Epithelial cell of prostate (primary cell): ENCODE data around the gene SNX33.

Experiments used
- DNase-seq: peaks from one replicate; pipeline ENCODE4 v3.0.0-alpha.2; 2011; ENCODE audit warnings: low read depth, low spot score
- H3K27ac ChIP-seq: fragments of 450-650 bp; 2 replicates; pipeline ENCODE4 v1.5.1; 2017; ENCODE audit warnings: mild to moderate bottlenecking

SNX33 gene

GRCh38 chr15:75659928-75660645 is 12.4 kb downstream of the SNX33 start:
- no peak for DNase-seq
- peak overlapping the region; percentile 98 for H3K27ac ChIP-seq

GRCh38 chr15:75661100-75661755 is 13.5 kb downstream of the SNX33 start:
- H3K27ac ChIP-seq = peak overlapping the region; percentile 98
- DNase-seq = peak; percentile 80

- no peak for DNase-seq
- H3K27ac ChIP-seq = peak overlapping the region; percentile 98
Observed at GRCh38 chr15:75661756-75662140, 14.0 kb downstream of the SNX33 start.

- no peak for DNase-seq
- H3K27ac ChIP-seq = peak overlapping the region; percentile 98
Observed at GRCh38 chr15:75662823-75663519, 15.3 kb downstream of the SNX33 start.

- peak overlapping the region; percentile 98 for H3K27ac ChIP-seq
- DNase-seq = no peak
Observed at GRCh38 chr15:75663931-75664421, 16.3 kb downstream of the SNX33 start.

GRCh38 chr15:75666823-75667501 is 19.2 kb downstream of the SNX33 start:
- DNase-seq = peak; percentile 99
- peak overlapping the region; percentile 98 for H3K27ac ChIP-seq

GRCh38 chr15:75669191-75669878 is 21.6 kb downstream of the SNX33 start:
- peak overlapping the region; percentile 98 for H3K27ac ChIP-seq
- DNase-seq = peak; percentile 97

- no peak for DNase-seq
- H3K27ac ChIP-seq = peak overlapping the region; percentile 98
Observed at GRCh38 chr15:75669879-75670212, 22.1 kb downstream of the SNX33 start.

- H3K27ac ChIP-seq = peak overlapping the region; percentile 61
- DNase-seq = no peak
Observed at GRCh38 chr15:75671730-75672602, 24.3 kb downstream of the SNX33 start.

GRCh38 chr15:75672646-75673425 is 25.1 kb downstream of the SNX33 start:
- peak overlapping the region; percentile 61 for H3K27ac ChIP-seq
- no peak for DNase-seq

GRCh38 chr15:75673426-75674235 is 25.9 kb downstream of the SNX33 start:
- H3K27ac ChIP-seq = peak overlapping the region; percentile 61
- DNase-seq = no peak

- no peak overlapping the region for H3K27ac ChIP-seq
- DNase-seq = no peak
Observed at GRCh38 chr15:75674366-75674765, 26.7 kb downstream of the SNX33 start.

GRCh38 chr15:75675579-75676404 is 28.1 kb downstream of the SNX33 start:
- no peak for DNase-seq
- H3K27ac ChIP-seq = no peak overlapping the region

GRCh38 chr15:75676688-75677464 is 29.2 kb downstream of the SNX33 start:
- no peak overlapping the region for H3K27ac ChIP-seq
- no peak for DNase-seq

GRCh38 chr15:75677465-75678323 is 30.0 kb downstream of the SNX33 start:
- no peak overlapping the region for H3K27ac ChIP-seq

More at GRCh38 chr15:75677465-75678323, 30.0 kb downstream of the SNX33 start:
- DNase-seq = no peak
